Vagina (tissue), 2 donors: ENCODE results near the gene BTBD6.

Experiments
- POLR2A ChIP-seq, 2 donors: fragments of 450-650 bp; IDR thresholded peaks; one replicate each; pipeline ENCODE4 v1.6.1; 2017; ENCODE audit warnings: antibody characterized with exemption in 2 of 2, mild to moderate bottlenecking in 2 of 2, moderate library complexity in 2 of 2
- POLR2AphosphoS5 ChIP-seq, 2 donors: sonication (generic); formaldehyde crosslinking; IDR thresholded peaks; one replicate each; pipeline ENCODE4 v1.9.0; 2017; ENCODE audit warnings: antibody characterized with exemption in 2 of 2, mild to moderate bottlenecking in 2 of 2, low read depth in 1 of 2; ENCODE audit not compliant: insufficient read depth in 1 of 2
- TF ChIP-seq, protein P1 (sequence below), 3 experiments: fragments of 450-650 bp in 2 of 3; fragments of 200-600 bp in 1 of 3; sonication (generic) in 1 of 3; IDR thresholded peaks; one replicate each; pipeline ENCODE4 v1.5.1; 2017 to 2019; ENCODE audit warnings: antibody characterized with exemption in 3 of 3, mild to moderate bottlenecking in 2 of 3, moderate library complexity in 2 of 3

DNA sequence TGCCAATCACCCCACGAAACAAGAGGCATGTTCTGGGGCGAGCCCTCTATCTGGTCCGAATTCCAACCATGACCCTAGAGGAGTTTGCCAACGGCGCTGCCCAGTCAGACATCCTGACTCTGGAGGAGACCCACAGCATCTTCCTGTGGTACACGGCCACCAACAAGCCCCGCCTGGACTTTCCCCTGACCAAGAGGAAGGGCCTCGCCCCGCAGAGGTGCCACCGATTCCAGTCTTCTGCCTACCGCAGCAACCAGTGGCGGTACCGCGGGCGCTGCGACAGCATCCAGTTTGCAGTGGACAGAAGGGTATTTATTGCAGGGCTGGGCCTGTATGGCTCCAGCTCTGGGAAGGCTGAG lies 1.7 kb downstream of the BTBD6 start:
- TF ChIP-seq, protein P1, sequence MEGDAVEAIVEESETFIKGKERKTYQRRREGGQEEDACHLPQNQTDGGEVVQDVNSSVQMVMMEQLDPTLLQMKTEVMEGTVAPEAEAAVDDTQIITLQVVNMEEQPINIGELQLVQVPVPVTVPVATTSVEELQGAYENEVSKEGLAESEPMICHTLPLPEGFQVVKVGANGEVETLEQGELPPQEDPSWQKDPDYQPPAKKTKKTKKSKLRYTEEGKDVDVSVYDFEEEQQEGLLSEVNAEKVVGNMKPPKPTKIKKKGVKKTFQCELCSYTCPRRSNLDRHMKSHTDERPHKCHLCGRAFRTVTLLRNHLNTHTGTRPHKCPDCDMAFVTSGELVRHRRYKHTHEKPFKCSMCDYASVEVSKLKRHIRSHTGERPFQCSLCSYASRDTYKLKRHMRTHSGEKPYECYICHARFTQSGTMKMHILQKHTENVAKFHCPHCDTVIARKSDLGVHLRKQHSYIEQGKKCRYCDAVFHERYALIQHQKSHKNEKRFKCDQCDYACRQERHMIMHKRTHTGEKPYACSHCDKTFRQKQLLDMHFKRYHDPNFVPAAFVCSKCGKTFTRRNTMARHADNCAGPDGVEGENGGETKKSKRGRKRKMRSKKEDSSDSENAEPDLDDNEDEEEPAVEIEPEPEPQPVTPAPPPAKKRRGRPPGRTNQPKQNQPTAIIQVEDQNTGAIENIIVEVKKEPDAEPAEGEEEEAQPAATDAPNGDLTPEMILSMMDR (IDR thresholded peaks at IDR 0.05) = no peak
- TF ChIP-seq POLR2A (IDR thresholded peaks at IDR 0.05) = no peak
- no peak for TF ChIP-seq POLR2AphosphoS5 (IDR thresholded peaks at IDR 0.05; ENCODE audit: insufficient read depth in 1 of 2, low read depth in 1 of 2)
